Fibroblast of villous mesenchyme (primary cell): ENCODE data around the gene C3. TPM values are rescaled to one million over a fixed set of nuclear protein-coding genes. Genes with fewer than 3 reads are reported as not detected.

Experiments
- DNase-seq: peaks from one replicate; pipeline ENCODE4 v3.0.0-alpha.2; 2010; ENCODE audit warnings: low read depth
- H3K4me3 ChIP-seq: 2 replicates; pipeline ENCODE4 v1.5.1; 2011; ENCODE audit warnings: low read depth, mild to moderate bottlenecking, low read length
- CTCF ChIP-seq: IDR thresholded peaks from 2 replicates; pipeline ENCODE4 v1.5.1; 2012; ENCODE audit warnings: low read depth, mild to moderate bottlenecking, low read length; ENCODE audit not compliant: insufficient read depth
- total RNA-seq: library from RNA; depleted of rRNA; stranded (reverse); fragments of >200 nt; gene quantifications from 2 replicates; pipeline ENCODE4 v1.2.3, GENCODE V29; 2012

C3 gene
- total RNA-seq, 1 donor = 76.0 TPM

GRCh38 chr19:6744381-6745301 is 24.2 kb upstream of the C3 start:
- DNase-seq = peak; percentile 92
- H3K4me3 ChIP-seq = peak overlapping the region; percentile 27
- TF ChIP-seq CTCF = no peak

- DNase-seq = peak; percentile 34
Observed at GRCh38 chr19:6743714-6744380, 23.4 kb upstream of the C3 start.

DNA sequence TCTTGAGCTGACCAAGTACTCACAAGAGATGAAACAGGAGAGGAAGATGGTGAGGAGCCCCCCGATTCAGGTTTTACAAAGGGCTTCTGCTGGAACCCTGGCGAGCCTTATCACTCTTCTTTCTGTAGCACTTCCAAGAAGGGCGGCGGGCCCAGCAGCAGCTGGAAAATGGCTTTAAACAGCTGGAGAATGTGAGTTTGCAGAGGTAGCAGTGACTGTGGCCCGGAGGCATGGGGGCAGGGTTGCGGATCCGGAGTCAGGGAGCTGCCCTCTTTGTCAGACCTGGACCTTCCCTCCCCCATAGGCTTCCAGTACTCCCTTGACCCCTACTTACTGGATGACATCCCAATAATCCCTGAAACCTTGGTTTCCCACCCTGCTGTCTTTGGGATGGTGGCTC is 22.6 kb upstream of the C3 start:
- no peak overlapping the region for H3K4me3 ChIP-seq
- no peak for TF ChIP-seq CTCF
- no peak for DNase-seq

More at GRCh38 chr19:6743714-6744380, 23.4 kb upstream of the C3 start:
- TF ChIP-seq CTCF = no peak
- peak overlapping the region; percentile 27 for H3K4me3 ChIP-seq

DNA sequence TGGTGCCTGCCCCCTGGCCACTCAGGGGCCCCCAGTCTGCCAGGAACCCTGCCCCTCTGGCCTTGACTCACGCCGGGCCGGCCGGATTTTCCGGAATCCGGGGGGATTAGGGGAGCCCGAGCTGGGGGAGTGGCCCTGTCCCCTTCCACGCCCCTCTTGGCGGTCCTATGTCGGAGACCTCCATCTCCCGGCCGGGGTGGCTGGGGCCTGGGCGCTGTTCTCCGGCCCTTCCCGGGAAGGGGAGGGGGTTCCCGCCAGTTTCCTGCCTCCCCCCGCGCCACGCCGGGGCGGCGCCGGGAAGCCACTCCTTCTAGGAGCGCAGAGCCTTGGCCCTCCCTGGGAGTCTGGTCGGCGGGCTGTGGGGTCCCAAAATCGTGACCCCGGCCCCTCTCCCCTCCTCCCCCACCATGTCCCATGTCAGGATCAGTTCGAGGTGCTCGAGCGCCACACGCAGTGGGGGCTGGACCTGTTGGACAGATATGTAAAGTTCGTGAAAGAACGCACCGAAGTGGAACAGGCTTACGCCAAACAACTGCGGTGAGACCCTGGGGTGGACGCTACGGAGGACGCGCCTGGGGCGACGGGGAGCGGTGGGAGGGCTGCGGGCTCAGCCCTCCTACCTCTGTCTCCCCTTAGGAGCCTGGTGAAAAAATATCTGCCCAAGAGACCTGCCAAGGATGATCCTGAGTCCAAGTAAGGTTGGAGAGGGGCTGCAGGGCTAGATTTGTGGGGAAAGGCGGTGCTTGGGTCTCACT is 20.3 kb upstream of the C3 start:
- H3K4me3 ChIP-seq = peak overlapping the region; percentile 92
- peak; percentile 77 for DNase-seq
- TF ChIP-seq CTCF = no peak

- no peak for DNase-seq
Observed at GRCh38 chr19:6739883-6740588, 19.6 kb upstream of the C3 start.

More at GRCh38 chr19:6739883-6740588, 19.6 kb upstream of the C3 start:
- H3K4me3 ChIP-seq = peak overlapping the region; percentile 92
- no peak for TF ChIP-seq CTCF
